Measurements from ENCODE around the gene MRPL24. TPM values are rescaled to one million over a fixed set of nuclear protein-coding genes. Genes with fewer than 3 reads are reported as not detected.

Gene MRPL24
- total RNA-seq, 2 donors from 2014 or later = 22.6 to 35.6 TPM

DNA sequence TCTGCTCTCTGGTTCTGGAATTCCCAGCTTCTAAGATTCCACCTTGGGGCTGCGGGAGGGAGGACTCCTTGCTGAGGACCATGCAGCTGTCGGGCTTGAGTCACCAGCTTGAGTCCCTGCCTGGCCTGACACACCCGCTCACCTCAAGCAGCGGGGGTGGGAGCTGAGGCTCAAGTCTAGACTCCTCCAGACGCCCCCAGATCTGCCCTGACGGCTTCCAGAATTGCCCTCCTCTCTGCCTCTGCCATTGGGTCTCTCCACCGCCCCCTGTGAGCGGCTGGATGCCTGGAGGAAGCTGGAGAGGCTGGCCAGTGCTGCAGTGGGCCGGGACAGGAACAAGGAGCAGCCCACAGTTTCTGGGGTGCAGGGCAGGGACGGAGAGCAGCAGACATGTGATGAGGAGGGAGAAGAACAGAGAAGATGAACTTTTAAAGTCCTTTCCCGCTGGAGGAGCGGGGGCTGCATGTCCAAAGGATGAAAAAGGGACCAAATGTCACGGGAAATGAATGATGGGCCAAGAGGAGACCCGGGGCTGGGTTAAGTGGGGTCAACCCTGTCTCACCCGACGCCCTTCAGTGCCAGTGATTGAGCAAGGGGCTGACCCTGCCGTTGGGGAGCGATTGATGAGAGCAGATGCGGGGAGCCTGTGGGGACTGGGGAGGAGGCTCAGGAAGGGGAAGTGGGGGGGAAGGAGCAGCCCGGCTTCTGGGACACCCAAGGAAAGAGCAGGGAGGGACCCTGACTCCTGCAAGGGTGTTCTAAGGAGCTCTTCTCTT lies 49.0 kb downstream of the MRPL24 start:
- Histone ChIP-seq H3K4me3 (no peak overlapping the region), H3K9me3 (no peaks in the 10 kb centered on the region), H3K27ac (no peak overlapping the region), H3K27me3 (replicated peaks; ENCODE audit: insufficient read depth) (peaks cover 10% of the 10 kb centered on the region), H3K4me1 (ENCODE audit: control insufficient read depth in 1 of 2, low read depth in 2 of 2) (peaks cover 0 to 4% of the 10 kb centered on the region in 2 donors), H3K36me3 (no peaks in the 10 kb centered on the region)
- ATAC-seq (ENCODE audit: insufficient number of reproducible peaks, low FRiP score, low read depth) = no peak
- TF ChIP-seq, protein P1, sequence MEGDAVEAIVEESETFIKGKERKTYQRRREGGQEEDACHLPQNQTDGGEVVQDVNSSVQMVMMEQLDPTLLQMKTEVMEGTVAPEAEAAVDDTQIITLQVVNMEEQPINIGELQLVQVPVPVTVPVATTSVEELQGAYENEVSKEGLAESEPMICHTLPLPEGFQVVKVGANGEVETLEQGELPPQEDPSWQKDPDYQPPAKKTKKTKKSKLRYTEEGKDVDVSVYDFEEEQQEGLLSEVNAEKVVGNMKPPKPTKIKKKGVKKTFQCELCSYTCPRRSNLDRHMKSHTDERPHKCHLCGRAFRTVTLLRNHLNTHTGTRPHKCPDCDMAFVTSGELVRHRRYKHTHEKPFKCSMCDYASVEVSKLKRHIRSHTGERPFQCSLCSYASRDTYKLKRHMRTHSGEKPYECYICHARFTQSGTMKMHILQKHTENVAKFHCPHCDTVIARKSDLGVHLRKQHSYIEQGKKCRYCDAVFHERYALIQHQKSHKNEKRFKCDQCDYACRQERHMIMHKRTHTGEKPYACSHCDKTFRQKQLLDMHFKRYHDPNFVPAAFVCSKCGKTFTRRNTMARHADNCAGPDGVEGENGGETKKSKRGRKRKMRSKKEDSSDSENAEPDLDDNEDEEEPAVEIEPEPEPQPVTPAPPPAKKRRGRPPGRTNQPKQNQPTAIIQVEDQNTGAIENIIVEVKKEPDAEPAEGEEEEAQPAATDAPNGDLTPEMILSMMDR (IDR thresholded peaks at IDR 0.05) = no peak
- no peak for DNase-seq (ENCODE audit: low spot score)

DNA sequence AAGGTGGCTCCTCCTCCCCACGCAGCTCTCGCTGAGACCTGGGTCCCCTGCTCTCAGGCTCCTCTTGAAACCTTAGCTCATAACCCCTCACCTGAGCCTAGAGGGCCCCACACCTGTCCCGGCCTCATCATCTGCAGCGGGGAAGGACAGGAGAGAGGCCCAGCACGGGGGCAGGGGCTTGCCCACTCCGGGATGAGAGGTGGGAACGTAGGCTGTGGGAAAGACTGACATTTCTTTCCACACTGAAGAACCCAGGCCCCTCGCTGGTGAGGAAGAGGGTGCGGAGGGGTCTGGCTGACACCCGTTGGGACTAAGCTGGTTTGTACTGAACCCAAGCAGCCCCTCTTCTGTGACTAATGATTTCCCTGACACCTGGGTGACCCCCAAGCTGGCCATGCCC lies 49.7 kb downstream of the MRPL24 start:
- no peak overlapping the region for H3K4me3 ChIP-seq
- no peak for DNase-seq (ENCODE audit: low spot score)
- peaks cover 10% of the 10 kb centered on the region for H3K27me3 ChIP-seq (replicated peaks; ENCODE audit: insufficient read depth)
- peaks cover 0 to 4% of the 10 kb centered on the region in 2 donors for H3K4me1 ChIP-seq (ENCODE audit: control insufficient read depth in 1 of 2, low read depth in 2 of 2)
- H3K27ac ChIP-seq = no peak overlapping the region
- H3K36me3 ChIP-seq = no peaks in the 10 kb centered on the region
- H3K9me3 ChIP-seq = no peaks in the 10 kb centered on the region
- TF ChIP-seq, protein P1 (IDR thresholded peaks at IDR 0.05) = no peak
- ATAC-seq (ENCODE audit: insufficient number of reproducible peaks, low FRiP score, low read depth) = no peak

DNA sequence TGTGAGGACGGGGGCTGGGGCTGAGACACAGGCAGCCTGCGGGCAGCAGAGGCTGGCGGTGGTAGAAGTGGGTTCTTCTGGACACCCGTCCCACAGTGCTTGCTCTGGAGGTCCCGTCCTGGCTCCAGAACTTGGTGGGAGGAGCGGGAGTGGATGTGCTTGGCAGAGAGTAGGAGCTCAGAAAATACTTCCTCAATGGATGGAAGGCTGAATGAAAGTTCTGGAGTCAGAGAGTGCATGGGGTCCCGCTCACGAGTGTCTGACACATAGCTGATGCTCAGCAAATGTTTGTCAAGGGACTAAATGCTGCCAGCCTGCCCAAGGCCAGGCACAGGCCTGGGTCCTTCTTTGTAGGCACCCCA lies 50.2 kb downstream of the MRPL24 start:
- Histone ChIP-seq H3K27me3 (replicated peaks; ENCODE audit: insufficient read depth) (peaks cover 10% of the 10 kb centered on the region), H3K36me3 (no peaks in the 10 kb centered on the region), H3K9me3 (no peaks in the 10 kb centered on the region), H3K27ac (no peak overlapping the region), H3K4me1 (ENCODE audit: control insufficient read depth in 1 of 2, low read depth in 2 of 2) (peaks cover 0 to 4% of the 10 kb centered on the region in 2 donors), H3K4me3 (no peak overlapping the region)
- DNase-seq (ENCODE audit: low spot score) (no peak), ATAC-seq (ENCODE audit: insufficient number of reproducible peaks, low FRiP score, low read depth) (no peak)
- TF ChIP-seq, protein P1 (IDR thresholded peaks at IDR 0.05) = no peak

DNA sequence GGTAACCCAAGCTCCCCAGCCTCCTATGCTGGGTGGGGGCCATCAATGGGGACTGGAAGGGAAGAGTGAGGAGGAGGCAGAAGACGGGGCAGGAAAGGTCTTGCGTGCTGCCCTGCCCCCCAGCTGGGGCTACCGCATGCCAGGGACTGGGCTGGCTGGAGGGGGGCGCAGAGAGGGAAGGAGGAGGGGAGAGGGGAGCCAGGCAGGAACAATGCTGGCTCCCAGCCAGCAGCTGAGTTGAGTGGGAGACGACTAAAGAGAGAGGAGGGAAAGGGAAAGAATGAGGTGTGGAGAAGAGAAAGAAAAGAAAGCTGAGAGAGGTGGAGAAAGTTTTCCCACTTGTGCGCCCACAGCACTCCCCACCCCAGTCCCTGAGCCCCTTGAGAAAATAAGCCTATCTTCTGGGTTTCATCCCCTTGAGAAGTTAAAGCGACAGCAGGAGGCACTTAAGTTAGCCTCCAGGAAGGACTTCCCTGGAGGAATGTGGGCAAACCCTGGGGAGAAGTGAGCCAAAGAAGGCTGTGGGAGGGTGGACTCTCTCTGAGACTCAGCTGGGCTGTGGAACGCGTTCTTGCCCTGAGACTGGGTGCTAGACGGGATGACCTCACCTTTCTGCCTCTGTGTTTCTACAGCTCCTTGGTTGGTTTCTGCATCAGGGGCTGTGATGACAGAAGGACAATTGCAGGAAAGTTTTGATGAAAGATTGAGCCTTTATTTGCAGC lies 50.8 kb downstream of the MRPL24 start:
- Histone ChIP-seq H3K4me3 (no peak overlapping the region), H3K27me3 (replicated peaks; ENCODE audit: insufficient read depth) (peaks cover 10% of the 10 kb centered on the region), H3K36me3 (no peaks in the 10 kb centered on the region), H3K4me1 (ENCODE audit: control insufficient read depth in 1 of 2, low read depth in 2 of 2) (peaks cover 0 to 4% of the 10 kb centered on the region in 2 donors), H3K9me3 (no peaks in the 10 kb centered on the region), H3K27ac (no peak overlapping the region)
- no peak for ATAC-seq (ENCODE audit: insufficient number of reproducible peaks, low FRiP score, low read depth)
- TF ChIP-seq, protein P1 (IDR thresholded peaks at IDR 0.05) = no peak
- DNase-seq (ENCODE audit: low spot score) = no peak

All from thoracic aorta (tissue), 2 donors.